NT2/D1 (cell line): ENCODE data around the gene INO80.

ENCODE experiments used
- SUZ12 ChIP-seq: IDR thresholded peaks from 2 replicates; pipeline ENCODE4 v1.6.1; 2011; ENCODE audit not compliant: insufficient read length, insufficient read depth; ENCODE audit errors: extremely low read depth
- YY1 ChIP-seq: IDR thresholded peaks from 2 replicates; pipeline ENCODE4 v1.6.1; 2011; ENCODE audit not compliant: insufficient read length, insufficient read depth
- ZNF274 ChIP-seq: IDR thresholded peaks from 2 replicates; pipeline ENCODE4 v1.6.1; 2011; ENCODE audit warnings: mild to moderate bottlenecking, low read depth, low read length

DNA sequence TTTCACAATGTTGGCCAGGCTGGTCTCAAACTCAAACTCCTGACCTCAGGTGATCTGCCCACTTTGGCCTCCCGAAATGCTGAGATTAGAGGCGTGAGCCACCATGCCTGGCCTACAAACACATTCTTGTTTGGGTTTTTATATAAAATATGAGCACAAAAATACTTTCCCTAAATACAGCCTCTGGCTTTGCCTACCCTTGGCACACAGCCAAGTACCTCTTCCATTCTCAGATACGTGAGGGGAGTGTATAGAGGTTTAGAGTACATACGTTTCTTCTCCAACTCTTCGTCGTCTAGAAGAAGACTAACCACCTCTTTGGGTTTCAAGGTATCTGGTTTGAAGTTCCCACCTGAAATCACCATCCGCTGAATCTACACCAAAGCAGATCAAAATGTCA, 129.3 kb downstream of the INO80 start:
- TF ChIP-seq SUZ12 (no peak), YY1 (no peak), ZNF274 (no peak)
